DOHH2 (cell line): ENCODE data around the gene PTPRS.

ENCODE experiments used
- CTCF ChIP-seq: fragments of 200-600 bp; sonication (generic); IDR thresholded peaks from one replicate; pipeline ENCODE4 v1.5.1; 2014; ENCODE audit warnings: antibody characterized with exemption, mild to moderate bottlenecking, low read depth, low read length; ENCODE audit not compliant: poor library complexity, severe bottlenecking
- EZH2phosphoT487 ChIP-seq: fragments of 200-600 bp; sonication (generic); IDR thresholded peaks from 2 replicates; pipeline ENCODE4 v1.6.1; 2017; ENCODE audit warnings: borderline replicate concordance, mild to moderate bottlenecking, antibody characterized with exemption, low read length, moderate library complexity, mixed read lengths

- TF ChIP-seq CTCF (no peak), EZH2phosphoT487 (no peak)
Measured at GRCh38 chr19:5316138-5316537, 24.5 kb downstream of the PTPRS start.
